ENCODE results near the gene NUDT17.
"Not testable (repeated sequence)": the region's sequence is repeated elsewhere in the genome, so short reads cannot be mapped to it uniquely, and the experiment has no call there.

NUDT17 gene

DNA sequence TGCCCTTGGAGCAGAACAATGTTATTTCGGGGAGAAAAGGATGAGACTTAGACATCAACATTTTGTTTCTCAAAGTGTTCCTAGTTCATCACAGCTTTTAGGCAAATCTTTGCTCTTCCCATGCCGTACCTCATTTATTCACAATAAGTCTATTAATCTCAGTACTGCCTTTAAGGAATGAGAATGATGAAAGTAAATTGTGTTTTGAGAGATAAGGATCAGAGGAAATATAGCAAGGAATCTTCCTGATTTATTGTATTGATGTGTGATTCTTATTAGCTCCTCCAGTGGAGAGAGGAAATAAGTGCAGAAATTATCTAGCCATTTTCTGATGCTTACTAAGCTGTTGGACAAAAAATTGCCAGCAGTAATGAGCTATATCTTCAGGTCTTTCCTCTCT is 19.4 kb upstream of the NUDT17 start:
- peaks cover 14% of the 10 kb centered on the region for H3K4me1 Mint-ChIP-seq
- no peak overlapping the region for H3K27ac Mint-ChIP-seq
- ATAC-seq (ENCODE audit: low read depth) (no peak), DNase-seq (ENCODE audit: low spot score in 2 of 2) (no peak)
- no peaks in the 10 kb centered on the region for H3K27me3 Mint-ChIP-seq
- no peak overlapping the region for H3K4me3 Mint-ChIP-seq
- peaks cover 37% of the 10 kb centered on the region for H3K36me3 Mint-ChIP-seq
- no peaks in the 10 kb centered on the region for H3K9me3 Mint-ChIP-seq

GRCh38 chr1:145827966-145828365 is 17.5 kb upstream of the NUDT17 start:
- H3K4me1 Mint-ChIP-seq, result peaks cover 14% of the 10 kb centered on the region
- no peaks in the 10 kb centered on the region for H3K9me3 Mint-ChIP-seq
- H3K27ac Mint-ChIP-seq, result no peak overlapping the region
- no peak overlapping the region for H3K4me3 Mint-ChIP-seq
- no peak for ATAC-seq (ENCODE audit: low read depth)
- DNase-seq (ENCODE audit: low spot score in 2 of 2), result no peak
- no peaks in the 10 kb centered on the region for H3K27me3 Mint-ChIP-seq
- peaks cover 46% of the 10 kb centered on the region for H3K36me3 Mint-ChIP-seq

GRCh38 chr1:145828367-145829026 is 16.9 kb upstream of the NUDT17 start:
- Mint-ChIP-seq H3K4me1 (peaks cover 14% of the 10 kb centered on the region), H3K4me3 (no peak overlapping the region), H3K27me3 (no peaks in the 10 kb centered on the region), H3K36me3 (peaks cover 50% of the 10 kb centered on the region), H3K9me3 (no peaks in the 10 kb centered on the region), H3K27ac (no peak overlapping the region)
- DNase-seq (ENCODE audit: low spot score in 2 of 2) (no peak), ATAC-seq (ENCODE audit: low read depth) (no peak)

DNA sequence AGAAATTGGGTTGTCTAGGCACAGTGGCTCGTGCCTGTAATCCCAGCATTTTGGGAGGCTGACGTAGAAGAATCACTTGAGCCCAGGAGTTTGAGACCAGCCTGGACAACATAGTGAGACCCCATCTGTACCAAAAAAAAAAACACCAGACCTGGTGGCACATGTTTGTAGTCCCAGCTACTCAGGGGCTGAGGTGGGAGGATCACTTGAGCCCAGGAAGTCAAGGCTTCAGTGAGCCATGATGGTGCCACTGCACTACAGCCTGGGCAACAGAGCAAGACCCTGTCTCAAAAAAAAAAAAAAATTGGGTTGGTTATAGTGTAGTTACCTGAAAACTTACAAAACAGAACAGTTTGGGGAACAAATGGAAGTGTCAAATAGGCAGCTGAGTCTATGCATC is 14.6 kb upstream of the NUDT17 start:
- not testable (repeated sequence) for ATAC-seq (ENCODE audit: low read depth); H3K4me1 Mint-ChIP-seq; H3K4me3 Mint-ChIP-seq; DNase-seq (ENCODE audit: low spot score in 2 of 2); H3K27me3 Mint-ChIP-seq; H3K27ac Mint-ChIP-seq; H3K9me3 Mint-ChIP-seq
- H3K36me3 Mint-ChIP-seq, result peaks cover 53% of the 10 kb centered on the region

- peaks cover 31% of the 10 kb centered on the region for H3K36me3 Mint-ChIP-seq
- no peak overlapping the region for H3K27ac Mint-ChIP-seq
- no peaks in the 10 kb centered on the region for H3K4me1 Mint-ChIP-seq
- no peaks in the 10 kb centered on the region for H3K9me3 Mint-ChIP-seq
- ATAC-seq (ENCODE audit: low read depth) (no peak), DNase-seq (ENCODE audit: low spot score in 2 of 2) (no peak)
- H3K4me3 Mint-ChIP-seq, result no peak overlapping the region
- H3K27me3 Mint-ChIP-seq, result no peaks in the 10 kb centered on the region
Measured at GRCh38 chr1:145837656-145838055, 7.8 kb upstream of the NUDT17 start.

- Mint-ChIP-seq H3K27me3 (no peaks in the 10 kb centered on the region), H3K36me3 (peaks cover 10% of the 10 kb centered on the region), H3K27ac (no peak overlapping the region), H3K4me1 (peaks cover 6% of the 10 kb centered on the region), H3K9me3 (no peaks in the 10 kb centered on the region), H3K4me3 (no peak overlapping the region)
- ATAC-seq (ENCODE audit: low read depth) (no peak), DNase-seq (ENCODE audit: low spot score in 2 of 2) (no peak)
Measured at GRCh38 chr1:145843031-145843430, 2.4 kb upstream of the NUDT17 start.

- ATAC-seq (ENCODE audit: low read depth) (peak; percentile 91), DNase-seq (ENCODE audit: low spot score in 2 of 2) (peak in 1 of 2 donors; percentile 69)
- H3K36me3 Mint-ChIP-seq, result peaks cover 7% of the 10 kb centered on the region
- H3K4me3 Mint-ChIP-seq, result no peak overlapping the region
- peaks cover 6% of the 10 kb centered on the region for H3K4me1 Mint-ChIP-seq
- H3K9me3 Mint-ChIP-seq, result no peaks in the 10 kb centered on the region
- H3K27ac Mint-ChIP-seq, result no peak overlapping the region
- no peaks in the 10 kb centered on the region for H3K27me3 Mint-ChIP-seq
Measured at GRCh38 chr1:145845144-145845513, 301 bp upstream of the NUDT17 start.

DNA sequence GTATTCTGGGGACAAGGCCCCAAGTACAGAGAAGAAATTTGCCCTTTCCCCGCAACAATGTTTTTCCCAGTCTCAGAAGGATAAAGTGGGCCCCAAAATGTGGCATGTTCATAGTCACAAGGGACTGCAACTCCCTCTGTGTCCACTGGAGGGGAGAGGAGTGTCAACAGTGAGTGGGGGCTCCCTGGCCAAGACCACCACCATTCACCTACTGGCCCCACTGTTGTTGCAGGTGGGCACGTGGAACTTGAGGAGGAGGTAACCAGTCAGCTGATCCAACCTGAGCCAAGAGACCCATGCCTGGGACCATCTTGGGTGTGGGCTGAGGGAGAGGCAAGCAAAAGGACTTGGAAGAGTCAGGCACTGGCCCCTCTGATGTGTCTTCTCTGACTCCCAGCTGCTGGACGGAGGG is 777 bp downstream of the NUDT17 start:
- DNase-seq (ENCODE audit: low spot score in 2 of 2) (peak in 1 of 2 donors; percentile 27), ATAC-seq (ENCODE audit: low read depth) (no peak)
- Mint-ChIP-seq H3K27ac (peak overlapping the region; percentile 67), H3K27me3 (no peaks in the 10 kb centered on the region), H3K4me3 (no peak overlapping the region), H3K4me1 (peaks cover 6% of the 10 kb centered on the region), H3K9me3 (no peaks in the 10 kb centered on the region), H3K36me3 (peaks cover 8% of the 10 kb centered on the region)

DNA sequence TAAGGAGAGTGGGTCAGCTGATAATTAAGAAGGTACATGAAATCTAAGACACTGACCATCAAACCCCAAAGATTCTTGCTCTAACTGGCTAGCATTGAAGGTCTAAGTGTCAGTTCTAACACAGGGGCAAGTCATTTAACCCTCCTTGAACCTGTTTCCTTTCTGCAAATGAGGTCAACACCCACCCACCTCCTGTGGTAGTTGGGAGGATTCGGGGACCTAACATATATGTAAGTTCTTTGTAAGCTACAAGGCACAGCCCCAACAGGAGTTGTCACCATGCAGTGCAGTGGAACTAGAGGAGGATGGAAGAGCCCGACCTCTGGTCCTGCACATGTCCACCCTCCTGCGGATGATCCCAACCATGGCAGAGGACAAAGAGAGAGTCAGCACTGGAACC is 2.4 kb downstream of the NUDT17 start:
- DNase-seq (ENCODE audit: low spot score in 2 of 2) (no peak), ATAC-seq (ENCODE audit: low read depth) (no peak)
- Mint-ChIP-seq H3K4me3 (no peak overlapping the region), H3K36me3 (peaks cover 8% of the 10 kb centered on the region), H3K9me3 (no peaks in the 10 kb centered on the region), H3K4me1 (peaks cover 6% of the 10 kb centered on the region), H3K27me3 (no peaks in the 10 kb centered on the region), H3K27ac (no peak overlapping the region)

- H3K9me3 Mint-ChIP-seq, result no peaks in the 10 kb centered on the region
- DNase-seq (ENCODE audit: low spot score in 2 of 2) (no peak), ATAC-seq (ENCODE audit: low read depth) (no peak)
- peaks cover 6% of the 10 kb centered on the region for H3K4me1 Mint-ChIP-seq
- H3K27me3 Mint-ChIP-seq, result no peaks in the 10 kb centered on the region
- peaks cover 16% of the 10 kb centered on the region for H3K36me3 Mint-ChIP-seq
- H3K27ac Mint-ChIP-seq, result no peak overlapping the region
- H3K4me3 Mint-ChIP-seq, result no peak overlapping the region
Measured at GRCh38 chr1:145849356-145850160, 4.1 kb downstream of the NUDT17 start.

- Mint-ChIP-seq H3K27me3 (no peaks in the 10 kb centered on the region), H3K4me3 (no peak overlapping the region), H3K36me3 (peaks cover 27% of the 10 kb centered on the region), H3K4me1 (peaks cover 9% of the 10 kb centered on the region), H3K27ac (peak overlapping the region; percentile 39), H3K9me3 (no peaks in the 10 kb centered on the region)
- no peak for ATAC-seq (ENCODE audit: low read depth)
- no peak for DNase-seq (ENCODE audit: low spot score in 2 of 2)
Measured at GRCh38 chr1:145855426-145855948, 10.1 kb downstream of the NUDT17 start.

- no peaks in the 10 kb centered on the region for H3K27me3 Mint-ChIP-seq
- no peak overlapping the region for H3K27ac Mint-ChIP-seq
- ATAC-seq (ENCODE audit: low read depth) (no peak), DNase-seq (ENCODE audit: low spot score in 2 of 2) (no peak)
- no peak overlapping the region for H3K4me3 Mint-ChIP-seq
- peaks cover 22% of the 10 kb centered on the region for H3K36me3 Mint-ChIP-seq
- peaks cover 9% of the 10 kb centered on the region for H3K4me1 Mint-ChIP-seq
- no peaks in the 10 kb centered on the region for H3K9me3 Mint-ChIP-seq
Measured at GRCh38 chr1:145857170-145857569, 11.7 kb downstream of the NUDT17 start.

GRCh38 chr1:145858238-145858900 is 12.9 kb downstream of the NUDT17 start:
- H3K9me3 Mint-ChIP-seq, result no peaks in the 10 kb centered on the region
- H3K27me3 Mint-ChIP-seq, result no peaks in the 10 kb centered on the region
- DNase-seq (ENCODE audit: low spot score in 2 of 2), result no peak
- ATAC-seq (ENCODE audit: low read depth), result peak; percentile 36
- H3K36me3 Mint-ChIP-seq, result peaks cover 19% of the 10 kb centered on the region
- H3K4me3 Mint-ChIP-seq, result peak overlapping the region; percentile 98
- H3K27ac Mint-ChIP-seq, result peak overlapping the region; percentile 93
- peaks cover 9% of the 10 kb centered on the region for H3K4me1 Mint-ChIP-seq

DNA sequence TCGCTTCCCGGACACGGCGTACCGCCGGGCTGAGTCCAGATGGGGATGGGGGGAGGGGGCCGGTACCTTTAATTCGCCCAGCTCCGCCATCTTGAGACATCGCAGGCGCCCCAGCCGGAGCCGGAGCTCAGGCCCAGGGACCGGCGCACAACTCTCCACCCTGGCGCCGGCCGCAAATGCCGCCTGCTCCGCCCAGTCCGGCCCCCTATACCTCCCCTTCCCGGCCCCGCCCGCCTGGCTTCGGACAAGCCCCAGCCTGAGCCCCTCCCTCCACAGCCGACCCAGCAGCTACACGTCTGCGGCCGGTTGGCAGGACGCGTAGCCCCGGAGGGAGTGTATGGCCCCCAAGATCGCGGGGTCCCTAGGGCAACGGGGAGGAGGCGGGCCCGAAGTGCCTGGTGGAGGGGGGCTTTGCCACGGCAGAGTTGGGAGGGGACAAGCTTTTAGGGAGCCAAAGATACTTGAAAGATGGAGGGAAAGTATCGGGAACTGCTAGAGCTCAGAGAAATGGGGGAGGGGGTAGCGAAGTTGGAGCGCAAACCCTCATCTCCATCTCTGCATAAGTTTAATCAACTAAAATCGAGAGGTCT is 13.6 kb downstream of the NUDT17 start, which contains the start of gene PIAS3:
TSS of gene PIAS3 (minus strand) at position 181 of the 590 bp plus-strand sequence. CDS start at position 90, 91 bp downstream.
- DNase-seq (ENCODE audit: low spot score in 2 of 2) (peak; percentile 75 to 79), ATAC-seq (ENCODE audit: low read depth) (peak; percentile 86)
- Mint-ChIP-seq H3K36me3 (peaks cover 15% of the 10 kb centered on the region), H3K9me3 (no peaks in the 10 kb centered on the region), H3K27me3 (no peaks in the 10 kb centered on the region), H3K4me1 (peaks cover 9% of the 10 kb centered on the region), H3K27ac (peak within 1 kb of the TSS; percentile 93), H3K4me3 (peak within 1 kb of the TSS; percentile 98)
